Middle frontal gyrus (tissue), 1 donor: Measurements from ENCODE around the gene SMC4.
A peak's percentile ranks its signal among the peaks of the same experiment; 100 is the strongest.

ENCODE experiments used
- DNase-seq: peaks from one replicate; pipeline ENCODE4 v3.0.0-alpha.2; 2015; ENCODE audit warnings: low spot score; ENCODE audit errors: extremely low spot score

SMC4 gene

GRCh38 chr3:160394009-160394392 lies 5.4 kb upstream of the SMC4 start:
- DNase-seq = no peak

GRCh38 chr3:160395297-160395696 lies 4.2 kb upstream of the SMC4 start:
- DNase-seq = no peak

DNA sequence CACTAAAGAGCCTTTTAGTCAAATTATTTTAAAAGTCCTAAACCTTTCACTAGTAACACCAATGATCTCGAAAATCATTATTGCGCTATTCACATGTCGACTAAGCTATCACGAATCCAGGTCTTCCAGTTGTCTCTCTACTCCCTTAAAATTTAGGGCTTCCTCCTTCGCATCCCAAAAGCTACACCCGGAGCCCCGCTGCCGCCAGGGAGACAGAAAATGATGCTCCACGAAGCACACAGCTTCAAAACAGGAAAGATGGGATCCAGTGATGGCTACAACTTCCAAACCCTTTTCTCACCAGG lies 678 bp upstream of the SMC4 start:
- no peak for DNase-seq

- no peak for DNase-seq
Observed at GRCh38 chr3:160400030-160400701, 716 bp downstream of the SMC4 start.

- no peak for DNase-seq
Observed at GRCh38 chr3:160400702-160401150, 1.3 kb downstream of the SMC4 start.

GRCh38 chr3:160401291-160402095 lies 2.0 kb downstream of the SMC4 start:
- DNase-seq = no peak

- DNase-seq = no peak
Observed at GRCh38 chr3:160402221-160403027, 3.0 kb downstream of the SMC4 start.

DNA sequence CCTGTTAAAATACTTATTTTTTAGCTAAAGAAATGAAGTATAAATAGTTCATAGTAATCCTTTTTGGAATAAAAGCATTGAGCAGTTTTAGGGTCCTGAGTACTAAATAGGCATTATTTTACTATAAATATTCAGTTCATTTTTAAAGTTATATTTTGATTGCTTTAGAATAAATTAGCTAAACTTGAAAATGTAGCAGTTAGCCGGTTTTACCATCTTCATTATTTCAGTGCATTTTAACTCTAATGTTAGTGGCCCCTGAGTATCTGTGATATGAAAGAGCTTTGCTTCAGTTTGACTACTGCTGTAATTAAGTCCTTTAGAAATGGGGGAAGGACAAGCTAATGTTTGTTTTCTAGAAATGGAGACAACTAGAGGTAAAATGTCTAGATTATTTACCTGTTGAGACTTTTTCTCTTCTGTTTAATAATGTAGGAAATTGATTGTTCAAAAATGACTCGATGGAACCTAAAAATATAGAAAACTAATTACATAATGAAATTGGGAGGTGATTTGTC lies 3.6 kb downstream of the SMC4 start:
- no peak for DNase-seq

- no peak for DNase-seq
Observed at GRCh38 chr3:160403796-160404470, 4.5 kb downstream of the SMC4 start.

DNA sequence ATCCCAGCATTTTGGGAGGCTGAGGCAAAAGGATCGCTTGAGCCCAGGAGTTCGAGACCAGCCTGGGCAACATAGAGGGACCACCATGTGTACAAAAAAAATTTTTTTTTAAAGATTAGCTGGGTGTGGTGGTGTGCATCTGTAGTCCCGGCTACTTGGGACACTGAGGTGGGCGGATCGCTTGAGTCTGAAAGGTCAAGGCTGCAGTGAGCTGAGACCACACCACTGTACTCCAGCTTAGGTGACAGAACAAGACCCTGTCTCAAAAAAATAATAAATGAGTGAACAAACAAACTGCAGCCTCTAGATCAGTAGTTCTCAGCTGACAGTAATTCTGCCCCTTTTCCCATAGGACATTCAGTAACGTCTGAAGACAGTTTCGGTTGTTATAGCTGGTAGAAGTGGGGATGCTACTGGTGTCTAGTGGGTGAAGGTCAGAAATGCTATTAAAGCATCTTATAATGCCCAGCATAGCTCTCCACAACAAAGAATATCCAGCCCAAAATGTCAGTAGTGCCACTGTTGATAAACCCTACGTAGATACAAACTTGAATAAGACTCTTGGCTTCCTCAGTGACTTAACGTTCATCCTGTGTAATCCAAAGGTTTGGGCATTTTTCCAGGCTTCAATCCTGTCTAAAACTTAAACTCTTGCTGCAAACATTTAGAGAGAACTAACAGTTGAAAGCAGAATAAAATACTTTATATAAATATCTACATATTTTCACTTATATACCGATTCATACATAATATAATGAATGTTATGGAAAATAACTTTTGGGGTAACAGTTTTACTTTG lies 10.6 kb downstream of the SMC4 start:
- DNase-seq = no peak

DNA sequence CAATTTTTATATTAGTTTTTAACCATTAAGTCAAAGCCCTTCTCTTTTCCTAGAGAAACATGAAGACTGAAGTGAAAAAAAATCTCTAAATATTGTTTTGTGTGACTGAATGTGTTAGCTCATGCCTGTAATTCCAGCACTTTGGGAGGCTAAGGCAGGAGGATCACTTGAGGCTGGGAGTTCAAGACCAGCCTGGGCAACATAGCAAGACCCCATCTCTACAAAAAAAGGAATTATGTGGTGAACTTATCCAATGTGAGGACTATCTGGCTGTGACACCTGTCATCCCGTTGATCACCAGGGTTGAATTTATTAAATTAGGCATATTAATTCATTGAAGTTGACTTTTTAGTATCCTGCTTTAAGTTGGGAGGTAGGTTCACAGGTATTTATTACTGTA lies 13.0 kb downstream of the SMC4 start:
- DNase-seq = no peak

DNA sequence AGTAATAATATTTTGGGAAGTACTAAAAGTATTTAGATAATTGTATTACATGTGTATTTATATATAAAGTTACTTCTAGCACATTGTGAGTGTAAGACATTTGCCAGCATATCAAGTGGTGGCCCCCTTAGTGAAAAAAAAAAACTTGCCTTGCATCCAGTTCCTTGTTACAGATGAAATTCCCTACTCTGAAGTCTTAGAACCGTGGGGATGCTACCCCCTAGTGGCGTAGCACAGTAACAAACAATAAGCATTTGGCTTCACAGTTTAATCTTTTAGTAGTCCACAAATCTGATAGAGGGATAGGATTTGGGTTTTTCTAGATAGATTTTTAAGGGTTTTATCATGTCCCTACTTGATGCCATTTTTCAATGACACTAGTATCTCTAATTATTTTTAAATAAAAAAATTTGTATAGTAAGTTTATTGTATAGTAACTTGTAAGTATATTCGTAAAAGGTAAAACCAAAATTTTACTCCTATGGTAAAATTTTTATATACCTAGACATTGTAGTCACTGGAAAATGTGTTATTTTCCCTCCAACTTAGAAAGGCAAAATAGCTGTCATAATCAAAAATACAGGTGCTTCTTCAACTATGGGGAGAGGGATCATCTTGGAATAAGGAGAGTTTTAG lies 14.3 kb downstream of the SMC4 start:
- peak; percentile 43 for DNase-seq

DNA sequence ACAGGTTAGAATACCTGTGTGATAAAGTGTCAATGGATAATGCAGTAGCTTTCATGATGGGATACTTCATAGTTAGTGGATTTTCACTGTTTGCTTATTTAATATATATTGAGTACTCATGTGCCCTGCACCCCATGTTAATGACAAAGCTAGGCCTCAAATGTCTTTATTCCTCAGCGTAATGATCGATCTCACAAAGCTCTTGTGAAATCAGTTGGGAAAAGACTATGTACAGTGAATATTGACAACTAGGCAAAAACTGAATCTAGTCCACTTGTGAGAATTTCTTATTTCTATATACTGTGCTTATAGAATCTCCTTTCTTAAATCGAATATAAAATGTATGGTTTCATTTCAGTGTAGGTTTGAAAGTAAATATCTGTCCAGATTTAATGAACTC lies 17.9 kb downstream of the SMC4 start:
- no peak for DNase-seq

DNA sequence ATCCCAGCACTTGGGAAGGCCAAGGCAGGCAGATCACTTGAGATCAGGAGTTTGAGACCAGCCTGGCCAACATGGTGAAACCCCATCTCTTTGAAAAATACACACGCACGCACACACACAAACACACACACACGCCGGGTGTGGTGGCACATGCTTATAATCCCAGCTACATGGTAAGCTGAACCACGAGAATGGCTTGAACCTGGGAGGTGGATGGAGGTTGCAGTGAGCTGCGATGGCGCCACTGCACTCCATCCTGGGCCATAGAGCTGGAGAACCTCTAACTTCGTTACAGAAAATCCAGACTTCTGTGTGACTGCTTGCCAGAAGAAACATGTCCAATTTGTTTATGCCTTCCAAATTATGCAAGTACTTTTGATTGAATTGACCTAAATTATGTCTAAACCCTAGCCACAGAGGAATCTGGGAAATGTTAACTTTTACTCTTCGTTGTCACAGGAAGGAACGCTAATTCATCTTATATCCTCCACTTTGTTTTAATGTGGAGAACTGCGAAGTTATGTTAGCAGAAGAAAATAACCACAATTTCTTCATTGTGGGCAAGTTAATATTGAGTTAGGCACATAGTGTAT lies 28.5 kb downstream of the SMC4 start:
- no peak for DNase-seq

GRCh38 chr3:160434071-160434470 lies 34.6 kb downstream of the SMC4 start:
- no peak for DNase-seq

DNA sequence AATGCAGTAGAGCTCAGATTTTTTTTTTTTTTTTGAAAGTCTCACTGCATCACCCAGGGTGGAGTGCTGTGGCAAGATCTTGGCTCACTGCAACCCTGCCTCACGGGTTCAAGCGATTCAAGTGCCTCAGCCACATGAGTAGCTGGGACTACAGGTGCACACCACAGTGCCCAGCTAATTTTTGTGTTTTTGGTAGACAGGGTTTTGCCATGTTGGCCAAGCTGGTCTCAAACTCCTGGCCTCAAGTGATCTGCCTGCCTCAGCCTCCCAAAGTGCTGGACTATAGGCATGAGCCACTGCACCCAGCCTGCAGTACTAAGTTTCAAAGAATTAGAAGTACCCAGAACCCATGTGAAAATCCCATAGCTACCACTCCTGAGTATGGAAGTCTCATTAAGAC lies 35.6 kb downstream of the SMC4 start:
- no peak for DNase-seq

DNA sequence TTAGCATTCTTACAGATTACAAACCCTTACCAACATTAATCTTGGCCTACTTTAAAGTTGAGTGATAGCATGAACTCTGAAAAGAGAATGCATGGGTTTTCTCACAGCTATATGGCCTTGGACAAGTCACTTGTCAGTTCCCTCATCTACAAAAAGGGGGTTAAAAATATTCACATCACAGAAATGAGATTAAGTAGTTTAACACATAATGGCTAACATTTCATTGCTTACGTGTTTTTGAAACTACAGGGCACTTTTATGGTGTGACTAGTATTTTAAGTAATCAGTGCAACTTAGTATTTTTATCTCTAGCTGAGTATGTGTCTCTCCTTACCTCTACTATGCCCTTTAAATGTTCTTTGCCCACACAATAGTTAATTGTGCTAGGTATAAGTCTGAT lies 36.3 kb downstream of the SMC4 start:
- no peak for DNase-seq

DNA sequence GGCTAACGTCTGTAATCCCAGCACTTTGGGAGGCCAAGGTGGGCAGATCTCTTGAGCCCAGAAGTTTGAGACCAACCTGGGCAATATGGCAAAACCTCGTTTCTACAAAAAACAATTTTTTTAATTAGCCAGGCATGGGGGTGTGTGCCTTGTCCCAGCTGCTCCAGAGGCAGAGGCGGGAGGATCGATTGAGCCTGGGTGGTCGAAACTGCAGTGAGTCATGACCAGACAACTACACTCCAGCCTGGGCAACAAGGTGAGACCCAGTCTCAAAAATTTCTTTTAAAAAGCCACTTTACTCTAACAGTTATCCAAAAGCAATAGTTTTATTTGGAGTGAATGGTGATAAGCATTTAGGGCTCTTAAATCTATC lies 37.6 kb downstream of the SMC4 start:
- DNase-seq = no peak

DNA sequence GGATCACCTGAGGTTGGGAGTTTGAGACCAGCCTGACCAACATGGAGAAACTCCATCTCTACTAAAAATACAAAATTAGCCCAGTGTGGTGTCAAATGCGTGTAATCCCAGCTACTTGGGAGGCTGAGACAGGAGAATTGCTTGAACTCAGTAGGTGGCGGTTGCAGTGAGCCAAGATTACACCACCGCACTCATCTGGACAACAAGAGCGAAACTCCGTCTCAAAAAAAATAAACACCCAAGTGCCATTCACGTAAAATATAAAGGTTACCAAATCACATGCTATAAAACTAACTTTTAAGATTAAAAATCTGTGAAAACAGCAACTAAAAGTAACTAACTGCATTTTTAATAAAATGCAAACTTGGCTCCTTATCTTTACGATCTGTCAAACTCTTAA lies 41.2 kb downstream of the SMC4 start:
- no peak for DNase-seq

DNA sequence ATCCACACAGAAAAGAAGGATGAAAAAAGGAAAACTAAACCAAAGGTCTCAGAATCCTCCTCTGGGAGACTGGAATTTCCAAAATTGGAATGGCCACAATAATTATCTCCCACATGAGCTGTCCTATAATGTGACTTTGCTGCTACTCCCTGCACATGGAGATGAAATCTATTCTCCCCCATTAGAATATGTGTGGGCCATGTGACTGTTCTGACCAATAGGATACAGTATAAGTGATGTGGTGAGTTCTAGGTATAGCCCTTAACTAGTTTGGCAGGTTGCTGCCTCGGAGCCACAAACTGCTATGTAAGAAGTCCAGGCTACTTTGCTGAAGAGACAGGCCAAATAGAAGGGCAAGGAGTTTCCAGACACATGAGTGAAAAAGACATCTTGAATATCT lies 45.0 kb downstream of the SMC4 start:
- DNase-seq = no peak
